Cerebellar cortex (tissue), 1 donor: ENCODE data around the gene SRP68.

Source experiments
- DNase-seq: peaks from one replicate; pipeline ENCODE4 v3.0.0-alpha.2; 2015; ENCODE audit warnings: low spot score

SRP68 gene

DNA sequence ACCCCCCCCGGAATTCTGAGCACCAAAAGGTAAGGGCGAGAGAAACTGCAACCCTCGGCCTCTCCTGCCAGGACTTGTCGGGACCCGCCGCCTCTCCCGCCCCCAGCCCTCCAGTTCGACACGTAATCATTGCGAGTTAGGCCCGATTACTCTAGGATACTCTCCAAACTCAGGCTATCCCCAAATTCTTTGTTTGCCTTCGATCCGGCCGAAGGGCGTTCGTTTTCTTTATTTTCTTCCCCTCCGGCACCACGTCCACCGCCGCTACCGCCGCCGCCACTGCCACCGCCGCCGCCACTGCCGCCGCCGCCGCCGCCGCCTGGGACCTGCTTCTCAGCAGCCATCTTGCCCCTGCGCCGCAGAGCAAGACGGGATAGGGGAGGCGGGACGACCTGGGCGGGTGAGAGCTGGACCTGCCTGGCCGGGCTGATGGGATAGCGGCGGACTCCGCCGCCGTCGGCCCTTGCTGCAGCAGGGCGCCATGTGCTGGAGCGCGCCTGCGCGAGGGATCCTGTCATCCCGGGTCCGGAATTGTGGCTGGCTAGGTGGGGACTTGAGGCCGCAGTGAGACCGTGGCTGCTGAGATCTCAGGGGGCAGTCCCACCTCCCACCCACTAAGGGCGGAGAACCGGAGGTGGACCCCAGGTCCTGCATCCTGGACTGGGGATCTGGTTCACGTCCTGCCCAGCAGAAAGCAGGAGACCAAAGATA is at the start of gene SRP68:
SRP68 (minus strand) TSS at position 370 of the 711 bp plus-strand sequence; CDS start at position 344, 26 bp downstream.
- peak; percentile 95 for DNase-seq

DNA sequence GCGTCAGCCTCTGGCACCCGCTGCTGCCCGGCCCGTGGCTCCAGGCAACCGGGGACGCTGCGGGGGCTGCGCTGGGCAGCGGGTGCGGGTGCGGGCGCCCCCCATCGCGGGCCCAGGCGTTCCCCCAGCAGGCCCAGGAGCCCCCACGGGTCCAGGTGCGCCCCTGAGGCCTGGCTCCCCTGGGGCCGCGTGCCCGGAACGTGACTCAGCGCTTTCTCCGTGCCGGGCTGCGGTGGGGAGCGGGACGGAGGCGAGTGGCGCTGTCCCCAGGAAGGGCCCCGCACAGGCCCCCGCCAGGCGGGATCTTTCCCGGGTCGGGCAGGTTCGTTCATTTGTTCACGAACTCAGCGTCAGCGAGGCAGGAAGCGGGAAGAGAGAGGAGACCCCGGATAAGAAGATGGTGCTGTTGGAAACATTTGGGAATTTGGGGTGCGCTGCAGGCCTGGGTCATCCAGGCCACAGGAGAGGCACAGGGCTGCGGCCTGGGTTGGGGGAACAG is 49.7 kb upstream of the SRP68 start:
- no peak for DNase-seq

- no peak for DNase-seq
These were observed 48.3 kb upstream of the SRP68 start for GRCh38 chr17:76120658-76121008.

GRCh38 chr17:76119409-76120371 is 47.4 kb upstream of the SRP68 start:
- DNase-seq = no peak

DNA sequence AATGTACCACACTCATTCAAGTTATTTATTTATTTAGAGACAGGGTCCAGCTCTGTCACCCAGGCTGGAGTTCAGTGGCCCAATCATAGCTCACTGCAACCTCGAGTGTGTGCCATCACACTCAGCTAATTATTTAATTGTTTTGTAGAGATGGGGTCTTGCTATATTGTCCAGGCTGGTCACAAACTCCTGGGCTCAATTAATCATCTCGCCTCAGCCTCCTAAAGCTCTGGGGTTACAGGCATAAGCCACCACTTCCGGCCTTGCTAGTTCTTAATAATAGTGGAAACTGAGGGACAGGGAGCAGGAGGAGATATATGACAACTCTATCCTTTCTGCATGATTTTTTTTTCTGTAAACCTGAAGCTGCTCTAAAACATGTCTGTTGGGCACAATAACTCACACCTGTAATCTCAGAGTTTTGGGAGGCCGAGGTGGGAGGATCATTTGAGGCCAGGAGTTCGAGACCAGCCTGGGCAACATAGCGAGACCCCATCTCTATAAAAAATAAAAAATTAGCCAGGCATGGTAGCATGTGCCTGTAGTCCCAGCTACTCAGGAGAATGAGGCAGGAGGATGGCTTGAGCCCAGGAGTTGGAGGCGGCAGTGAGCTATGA is 42.9 kb upstream of the SRP68 start:
- no peak for DNase-seq

GRCh38 chr17:76111956-76112355 is 39.6 kb upstream of the SRP68 start:
- no peak for DNase-seq

GRCh38 chr17:76107509-76107908 is 35.2 kb upstream of the SRP68 start:
- DNase-seq = no peak

DNA sequence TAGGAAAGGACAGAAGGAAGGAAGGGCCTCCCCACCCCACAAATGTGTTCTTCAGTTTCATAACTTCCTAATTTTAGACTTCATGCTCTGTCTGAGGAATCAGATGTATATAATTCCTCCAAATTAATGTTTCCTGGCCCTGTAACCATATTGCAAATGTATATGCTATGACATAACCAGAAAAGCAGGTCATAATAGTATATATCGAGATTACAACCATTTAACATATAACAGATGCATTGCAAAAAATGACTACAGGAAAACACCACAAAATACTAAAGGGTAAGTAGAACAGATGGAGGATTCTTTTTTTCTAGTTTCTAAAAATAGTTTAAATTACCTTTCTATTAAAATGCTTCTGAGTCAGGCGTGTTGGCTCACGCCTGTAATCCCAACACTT is 34.4 kb upstream of the SRP68 start:
- peak; percentile 28 for DNase-seq

DNA sequence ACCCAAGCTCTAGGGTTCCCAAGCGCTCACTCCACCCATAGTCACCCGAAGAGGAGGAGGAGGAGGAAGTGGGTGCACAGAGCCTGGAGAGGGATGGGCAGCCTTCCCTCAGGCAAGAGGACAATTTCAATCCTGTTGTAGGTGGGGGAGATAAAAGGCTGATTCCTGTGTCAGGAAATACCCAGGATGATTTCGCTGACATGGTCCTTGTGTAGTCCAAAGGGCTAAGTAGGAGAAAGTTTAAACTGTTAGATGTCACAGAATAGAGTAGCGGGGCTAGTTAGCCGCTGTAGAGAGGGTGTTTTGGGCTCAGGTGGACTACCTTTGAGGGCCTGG is 32.5 kb upstream of the SRP68 start:
- DNase-seq = no peak

GRCh38 chr17:76104140-76104895 is 32.0 kb upstream of the SRP68 start:
- no peak for DNase-seq

- peak; percentile 93 for DNase-seq
These were observed 31.2 kb upstream of the SRP68 start, which contains the start of gene EXOC7 for GRCh38 chr17:76103274-76104139. Gene EXOC7, minus strand, starts transcription at chr17:76103787. Its CDS starts 95 bp downstream, at chr17:76103692.

DNA sequence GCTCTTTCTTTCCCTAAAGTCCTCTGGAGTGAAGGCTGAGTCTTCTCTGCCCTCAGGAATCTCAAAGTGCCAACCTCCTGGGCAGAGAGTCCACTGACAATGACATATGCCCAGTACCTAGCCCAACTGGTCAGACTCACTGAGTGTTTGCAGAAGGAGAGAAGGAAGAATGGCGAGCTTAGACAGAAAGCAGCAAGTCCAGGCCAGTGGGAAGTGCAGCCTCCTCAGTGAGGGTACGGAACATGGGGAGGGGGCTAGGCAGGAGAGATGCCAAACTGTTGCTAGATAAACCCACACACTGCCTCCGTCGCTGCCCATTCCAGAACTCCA is 30.6 kb upstream of the SRP68 start:
- DNase-seq = no peak

DNA sequence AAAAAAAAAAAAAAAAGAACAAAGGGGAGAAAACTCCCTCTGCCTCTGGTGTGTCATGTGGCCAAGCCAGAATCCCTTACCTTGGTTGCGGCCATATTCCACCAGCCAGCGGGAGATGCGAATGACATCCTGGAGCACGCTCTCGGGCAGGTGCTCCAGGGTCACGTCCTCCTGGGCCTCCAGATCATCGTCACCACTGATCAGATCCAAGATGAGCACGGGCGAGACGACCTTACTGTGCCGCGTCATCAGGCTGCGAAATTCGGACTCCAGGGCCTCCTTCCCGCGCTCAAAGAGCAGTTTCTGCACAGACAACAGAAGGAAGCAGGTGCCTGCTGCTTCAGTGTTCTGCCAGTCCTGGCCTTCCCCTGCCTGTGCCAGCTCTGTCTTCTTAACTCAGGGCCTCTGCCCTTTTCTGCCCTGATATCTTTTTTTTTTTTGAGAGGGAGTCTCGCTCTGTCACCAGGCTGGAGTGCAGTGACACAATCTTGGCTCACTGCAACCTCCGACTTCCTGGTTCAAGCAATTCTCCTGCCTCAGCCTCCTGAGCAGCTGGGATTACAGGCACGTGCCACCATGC is 25.5 kb upstream of the SRP68 start:
- DNase-seq = no peak

DNA sequence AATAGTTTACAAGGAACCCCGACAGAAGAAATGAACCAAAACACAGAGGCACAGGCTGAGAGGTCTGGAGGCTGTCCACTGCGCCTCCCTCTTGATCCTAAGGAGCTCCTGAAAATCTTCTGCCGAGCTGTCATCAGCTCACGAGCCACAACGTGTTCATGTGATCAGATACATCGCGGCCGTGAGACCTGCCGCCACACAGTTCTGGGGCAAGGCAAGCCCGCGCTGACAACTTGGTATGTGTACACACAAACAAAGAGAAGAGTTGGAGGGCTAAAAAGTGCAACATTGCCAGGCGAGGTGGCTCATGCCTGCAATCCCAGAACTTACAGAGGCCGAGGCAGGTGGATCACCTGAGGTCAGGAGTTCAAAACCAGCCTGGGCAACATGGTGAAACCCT is 23.6 kb upstream of the SRP68 start:
- DNase-seq = no peak

DNA sequence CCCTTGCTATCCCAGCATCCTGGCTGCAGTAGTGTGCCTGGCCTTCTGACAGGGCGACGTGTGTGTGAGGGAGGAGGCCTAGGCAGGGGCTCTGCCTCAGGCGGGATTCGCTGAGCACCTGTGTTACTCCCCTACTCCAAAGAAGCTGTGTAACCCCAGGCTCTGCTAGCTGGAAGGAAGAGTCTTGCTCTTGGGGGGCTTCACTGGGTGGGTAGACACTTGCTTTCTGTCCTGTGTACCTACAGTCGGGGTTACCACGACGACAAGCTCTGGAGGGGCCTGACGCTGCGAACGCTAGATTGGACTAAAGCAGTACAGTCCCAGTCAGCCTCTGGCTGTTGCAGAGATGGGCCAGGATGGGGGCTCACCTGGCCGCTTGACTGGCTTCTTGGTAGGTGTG is 21.7 kb upstream of the SRP68 start:
- DNase-seq = no peak

DNA sequence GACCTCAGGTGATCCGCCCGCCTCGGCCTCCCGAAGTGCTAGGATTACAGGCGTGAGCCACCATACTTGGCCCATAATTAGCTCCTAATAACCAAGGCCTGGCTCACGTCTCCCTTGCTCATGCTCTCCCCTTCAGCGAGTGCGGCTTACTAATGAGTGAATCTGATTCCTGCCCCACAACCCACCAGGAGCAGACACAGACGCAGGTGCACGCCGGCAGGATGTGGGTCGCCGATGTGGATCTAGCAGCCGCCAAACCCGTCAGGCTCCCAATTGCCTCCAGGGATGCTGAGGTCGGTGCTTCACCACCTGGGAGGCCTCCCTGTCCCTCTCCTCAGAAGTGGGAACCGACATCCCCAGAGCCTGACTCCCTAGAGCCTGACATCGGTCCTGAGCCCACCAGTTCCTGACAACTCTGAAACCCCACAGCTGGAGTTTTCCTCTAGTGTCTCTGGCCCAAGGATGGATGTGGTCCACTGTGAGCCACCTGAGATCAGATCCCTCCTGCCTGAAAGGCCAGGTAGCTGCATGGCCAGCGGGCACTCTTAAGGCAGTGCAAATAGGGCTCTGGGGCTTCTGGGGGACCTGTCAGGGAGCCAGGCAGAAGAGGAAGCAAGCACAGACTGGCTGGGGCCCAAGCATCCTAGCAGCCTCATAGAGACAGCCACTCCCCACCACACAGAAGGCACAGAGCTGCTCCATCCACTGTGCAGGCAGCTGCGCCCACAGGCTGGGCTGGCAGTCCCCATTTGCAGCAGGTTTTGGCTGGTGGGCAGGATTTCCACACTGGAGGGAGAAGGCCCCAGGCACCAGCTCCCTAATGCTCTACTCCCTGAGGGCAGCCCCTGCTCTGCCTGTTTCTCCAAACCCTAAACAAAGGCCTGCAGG is 20.5 kb upstream of the SRP68 start:
- no peak for DNase-seq

- no peak for DNase-seq
These were observed 19.4 kb upstream of the SRP68 start for GRCh38 chr17:76091526-76092286.

GRCh38 chr17:76090517-76091129 is 18.3 kb upstream of the SRP68 start:
- DNase-seq = no peak
